ENCODE results near the gene EPM2AIP1.
"Not testable (repeated sequence)": the region's sequence is repeated elsewhere in the genome, so short reads cannot be mapped to it uniquely, and the experiment has no call there.

The EPM2AIP1 gene

DNA sequence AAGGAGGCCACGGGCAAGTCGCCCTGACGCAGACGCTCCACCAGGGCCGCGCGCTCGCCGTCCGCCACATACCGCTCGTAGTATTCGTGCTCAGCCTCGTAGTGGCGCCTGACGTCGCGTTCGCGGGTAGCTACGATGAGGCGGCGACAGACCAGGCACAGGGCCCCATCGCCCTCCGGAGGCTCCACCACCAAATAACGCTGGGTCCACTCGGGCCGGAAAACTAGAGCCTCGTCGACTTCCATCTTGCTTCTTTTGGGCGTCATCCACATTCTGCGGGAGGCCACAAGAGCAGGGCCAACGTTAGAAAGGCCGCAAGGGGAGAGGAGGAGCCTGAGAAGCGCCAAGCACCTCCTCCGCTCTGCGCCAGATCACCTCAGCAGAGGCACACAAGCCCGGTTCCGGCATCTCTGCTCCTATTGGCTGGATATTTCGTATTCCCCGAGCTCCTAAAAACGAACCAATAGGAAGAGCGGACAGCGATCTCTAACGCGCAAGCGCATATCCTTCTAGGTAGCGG is at the start of gene EPM2AIP1:
Gene EPM2AIP1 (minus strand): TSS at position 326 of the 520 bp plus-strand sequence. CDS start 54 bp downstream, at position 272.
- peak in 1 of 2 donors; percentile 95 for DNase-seq (ENCODE audit: low read depth in 2 of 2)

DNA sequence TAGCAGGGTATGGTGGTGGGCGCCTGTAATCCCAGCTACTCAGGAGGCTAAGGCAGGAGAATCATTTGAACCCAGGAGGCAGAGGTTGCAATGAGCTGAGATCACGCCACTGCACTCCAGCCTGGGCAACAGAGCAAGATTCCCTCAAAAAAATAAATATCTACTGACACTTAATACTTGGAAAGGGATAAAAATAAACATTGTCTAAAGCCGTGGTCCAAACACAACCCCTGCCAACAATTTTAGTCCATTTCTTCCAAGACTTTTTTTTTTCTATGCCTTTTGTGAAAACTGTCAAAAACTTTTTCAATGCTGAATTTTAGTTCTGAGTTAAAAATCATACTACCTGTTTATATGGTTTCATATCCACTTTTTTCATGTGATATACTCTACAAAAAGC is 49.8 kb upstream of the EPM2AIP1 start:
- not testable (repeated sequence) for DNase-seq (ENCODE audit: low read depth in 2 of 2)

- DNase-seq (ENCODE audit: low read depth in 2 of 2) = no peak
These were observed 48.7 kb upstream of the EPM2AIP1 start for GRCh38 chr3:37041546-37042195.

DNA sequence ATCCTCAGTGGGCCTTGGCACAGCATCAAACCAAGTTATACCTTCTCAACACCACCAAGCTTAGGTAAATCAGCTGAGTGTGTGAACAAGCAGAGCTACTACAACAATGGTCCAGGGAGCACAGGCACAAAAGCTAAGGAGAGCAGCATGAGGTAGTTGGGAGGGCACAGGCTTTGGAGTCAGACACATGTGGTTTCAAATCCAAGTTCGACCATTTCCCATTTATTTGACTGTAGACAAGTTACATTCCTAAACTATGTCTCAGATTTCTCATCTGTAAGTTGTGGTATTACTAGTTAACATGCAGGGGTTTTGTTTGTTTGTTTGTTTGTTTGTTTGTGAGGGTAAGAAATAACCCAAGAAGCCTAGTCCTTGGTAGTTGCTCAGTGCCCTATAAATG is 47.3 kb upstream of the EPM2AIP1 start:
- DNase-seq (ENCODE audit: low read depth in 2 of 2) = no peak

DNA sequence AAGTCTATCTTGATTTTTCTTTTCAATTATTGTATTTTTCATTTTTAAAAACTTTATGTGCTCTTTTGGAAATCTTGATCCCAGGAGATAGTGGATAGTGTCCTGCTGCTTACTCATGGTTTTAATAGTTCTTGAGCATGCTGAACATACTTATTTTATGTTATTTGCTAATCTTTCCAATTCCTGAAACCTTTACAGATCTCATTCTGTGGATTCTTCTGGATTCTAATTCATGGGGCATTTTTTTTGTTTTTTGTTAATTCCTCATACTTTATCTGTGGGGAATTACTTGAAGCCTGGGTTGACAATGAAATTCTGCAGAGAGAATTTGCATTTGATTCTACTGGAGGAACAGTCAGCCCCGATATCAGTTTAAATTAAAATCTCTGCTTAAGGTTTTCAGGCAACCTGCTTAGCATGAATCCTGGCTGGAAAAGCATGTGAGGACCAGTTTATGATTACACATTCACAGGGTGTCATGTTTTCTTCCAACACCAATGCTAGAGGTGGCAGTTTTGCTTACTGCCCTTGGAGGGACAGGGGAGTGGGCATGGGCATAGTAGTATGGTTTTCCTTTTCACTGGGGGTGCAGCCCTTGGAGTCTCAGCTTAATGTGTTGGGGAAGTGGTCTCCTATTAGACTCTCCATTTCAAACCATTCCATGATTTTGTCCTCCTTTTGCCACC is 46.4 kb upstream of the EPM2AIP1 start:
- DNase-seq (ENCODE audit: low read depth in 2 of 2) = no peak

GRCh38 chr3:37037352-37037751 is 44.4 kb upstream of the EPM2AIP1 start:
- DNase-seq (ENCODE audit: low read depth in 2 of 2) = no peak

- DNase-seq (ENCODE audit: low read depth in 2 of 2) = no peak
These were observed 40.0 kb upstream of the EPM2AIP1 start for GRCh38 chr3:37032961-37033360.

DNA sequence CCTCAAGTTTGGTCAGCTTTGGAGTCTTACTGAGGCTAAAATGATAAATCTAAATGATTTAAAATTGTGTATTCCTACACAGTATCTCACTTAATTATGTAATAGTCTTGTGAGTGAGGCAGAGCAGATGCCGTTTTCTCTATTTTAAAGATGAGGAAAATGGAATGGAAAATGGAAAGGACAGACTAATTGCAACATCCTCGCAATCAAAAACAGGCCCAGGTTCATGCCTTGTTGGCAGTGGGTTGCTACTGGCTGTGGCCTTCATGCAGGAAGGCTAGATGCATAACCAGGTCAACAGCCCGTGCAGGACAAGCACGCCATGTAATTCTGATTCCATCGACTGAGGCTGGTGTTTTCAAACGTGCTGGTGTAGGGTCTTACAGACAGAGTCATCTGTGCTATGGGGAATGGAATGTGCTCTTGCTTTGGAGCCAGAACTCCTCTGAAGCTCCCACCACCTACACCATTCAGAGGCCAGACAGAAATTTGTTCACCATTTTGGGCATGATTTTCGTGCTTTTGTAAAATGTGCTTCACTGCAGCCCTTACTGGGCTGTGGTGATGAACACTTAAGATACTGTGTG is 38.3 kb upstream of the EPM2AIP1 start:
- no peak for DNase-seq (ENCODE audit: low read depth in 2 of 2)

GRCh38 chr3:37030588-37030987 is 37.7 kb upstream of the EPM2AIP1 start:
- no peak for DNase-seq (ENCODE audit: low read depth in 2 of 2)

- DNase-seq (ENCODE audit: low read depth in 2 of 2) = no peak
These were observed 36.7 kb upstream of the EPM2AIP1 start for GRCh38 chr3:37029516-37030163.

DNA sequence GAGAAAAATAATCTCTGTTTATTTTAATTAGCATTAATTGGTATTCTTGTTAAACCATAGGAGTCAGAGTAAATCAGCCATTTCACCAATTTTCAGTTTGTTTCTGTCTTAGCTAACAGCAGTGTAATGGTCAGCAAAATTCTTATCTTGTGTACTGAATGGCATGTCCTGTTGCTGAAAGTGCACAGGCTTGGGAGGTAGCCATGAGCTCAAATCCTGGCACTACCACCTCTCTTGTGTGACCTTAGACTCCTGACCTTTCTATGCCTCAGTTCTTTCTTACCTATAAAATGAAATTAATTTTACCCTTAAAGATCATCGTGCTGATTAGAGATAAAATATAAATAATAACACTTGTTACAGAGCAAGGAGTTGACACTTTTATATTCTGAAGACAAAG is 36.2 kb upstream of the EPM2AIP1 start:
- DNase-seq (ENCODE audit: low read depth in 2 of 2) = no peak

GRCh38 chr3:37028329-37028728 is 35.4 kb upstream of the EPM2AIP1 start:
- DNase-seq (ENCODE audit: low read depth in 2 of 2) = no peak

DNA sequence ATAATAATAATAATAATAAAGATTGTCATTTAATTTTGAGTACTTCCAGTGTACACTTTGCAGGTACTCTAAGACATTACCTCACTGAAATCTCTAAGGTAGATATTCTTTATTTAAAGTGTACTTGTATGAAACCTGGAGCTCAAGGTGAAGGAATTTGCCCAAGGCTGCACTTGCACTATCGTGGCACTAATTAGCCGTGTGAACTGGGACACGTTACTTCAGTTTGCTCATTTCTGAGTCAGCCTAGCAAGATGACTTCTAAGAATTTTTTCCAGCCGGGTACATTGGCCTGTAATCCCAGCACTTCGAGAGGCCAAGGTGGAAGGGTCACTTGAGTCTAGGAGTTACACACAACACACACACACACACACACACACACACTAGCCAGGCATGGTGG is 33.9 kb upstream of the EPM2AIP1 start:
- DNase-seq (ENCODE audit: low read depth in 2 of 2) = no peak

GRCh38 chr3:37025561-37026335 is 32.8 kb upstream of the EPM2AIP1 start:
- DNase-seq (ENCODE audit: low read depth in 2 of 2) = no peak

DNA sequence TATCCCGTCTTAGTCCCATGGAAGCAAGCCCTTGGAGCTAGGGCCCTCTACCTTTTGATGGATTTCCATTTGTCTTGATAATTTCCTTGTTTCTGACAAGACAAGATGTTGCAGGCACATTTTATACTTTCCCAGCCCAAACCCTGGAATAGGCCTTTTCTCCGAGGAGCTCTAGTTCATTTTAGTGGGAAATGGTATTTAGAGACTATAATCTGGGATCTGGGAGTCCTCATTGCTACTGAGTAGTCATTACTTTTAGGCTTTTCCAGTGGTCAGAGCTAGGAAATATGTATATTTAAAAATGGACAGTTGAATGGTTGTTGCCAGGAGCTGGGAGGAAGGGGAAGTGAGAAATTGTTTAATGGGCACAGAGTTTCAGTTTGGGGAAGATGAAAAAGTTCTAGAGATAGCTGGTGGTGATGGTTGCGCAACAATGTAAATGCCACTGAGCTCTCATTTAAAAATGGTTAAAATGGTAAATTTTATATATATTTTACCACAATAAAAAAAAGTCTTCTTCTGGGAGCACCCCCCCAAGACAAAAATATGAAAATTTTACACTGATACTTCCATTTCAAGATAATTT is 32.0 kb upstream of the EPM2AIP1 start:
- no peak for DNase-seq (ENCODE audit: low read depth in 2 of 2)

GRCh38 chr3:37024092-37024491 is 31.2 kb upstream of the EPM2AIP1 start:
- DNase-seq (ENCODE audit: low read depth in 2 of 2) = no peak

- DNase-seq (ENCODE audit: low read depth in 2 of 2) = no peak
These were observed 24.8 kb upstream of the EPM2AIP1 start for GRCh38 chr3:37017683-37018082.

DNA sequence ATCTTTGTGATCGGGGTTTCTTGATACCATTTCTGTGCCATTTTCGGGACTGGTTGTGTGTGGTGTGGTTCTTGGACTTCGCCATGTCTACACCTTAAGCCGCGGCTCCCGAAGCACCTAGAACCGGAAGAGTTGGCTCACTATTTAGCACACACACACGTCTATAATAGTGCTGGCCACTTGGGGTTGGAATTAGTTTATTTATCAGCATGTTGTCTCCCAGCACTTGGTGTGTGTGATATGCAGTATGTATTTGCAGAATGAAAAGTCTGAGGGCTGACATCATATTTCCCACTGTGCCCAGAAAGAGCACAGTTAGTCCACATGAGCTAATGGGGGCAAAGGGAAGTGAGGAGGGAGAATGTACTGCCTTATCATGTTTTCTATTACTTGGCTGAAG is 24.0 kb upstream of the EPM2AIP1 start:
- no peak for DNase-seq (ENCODE audit: low read depth in 2 of 2)

DNA sequence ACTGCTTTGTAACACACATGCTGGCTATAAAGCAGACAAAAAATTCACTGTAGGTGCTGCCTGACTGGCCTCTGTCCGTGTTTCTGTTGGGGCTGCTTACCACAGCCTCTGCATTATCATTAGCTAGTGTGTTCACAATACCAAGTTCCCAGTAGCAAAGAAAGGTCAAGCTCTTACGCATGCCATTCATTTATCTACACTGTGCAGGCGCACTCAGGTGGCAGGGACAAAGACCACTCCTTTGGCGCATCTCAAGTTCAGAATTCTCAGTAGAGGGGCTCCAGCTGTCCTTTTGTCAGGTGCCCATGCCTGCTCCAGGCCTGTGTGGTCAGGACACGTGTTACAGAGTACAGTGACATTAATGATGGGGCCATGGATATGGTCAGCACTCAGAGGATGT is 22.7 kb upstream of the EPM2AIP1 start:
- no peak for DNase-seq (ENCODE audit: low read depth in 2 of 2)

- DNase-seq (ENCODE audit: low read depth in 2 of 2) = no peak
These were observed 21.7 kb upstream of the EPM2AIP1 start for GRCh38 chr3:37014620-37015019.

Measured in stimulated activated CD8-positive, alpha-beta memory T cell treated with anti-CD3 and anti-CD28 coated beads, Interleukin-7, amount 100 ng/mL, for 1 hour (primary cell).